ENCODE measurements around the gene FHIP2A. TPM values are rescaled to one million over a fixed set of nuclear protein-coding genes. Genes with fewer than 3 reads are reported as not detected.
"Not testable (repeated sequence)": the region's sequence is repeated elsewhere in the genome, so short reads cannot be mapped to it uniquely, and the experiment has no call there.

Gene FHIP2A
- total RNA-seq, 1 experiment from 2014 or later: 32.6 TPM

DNA sequence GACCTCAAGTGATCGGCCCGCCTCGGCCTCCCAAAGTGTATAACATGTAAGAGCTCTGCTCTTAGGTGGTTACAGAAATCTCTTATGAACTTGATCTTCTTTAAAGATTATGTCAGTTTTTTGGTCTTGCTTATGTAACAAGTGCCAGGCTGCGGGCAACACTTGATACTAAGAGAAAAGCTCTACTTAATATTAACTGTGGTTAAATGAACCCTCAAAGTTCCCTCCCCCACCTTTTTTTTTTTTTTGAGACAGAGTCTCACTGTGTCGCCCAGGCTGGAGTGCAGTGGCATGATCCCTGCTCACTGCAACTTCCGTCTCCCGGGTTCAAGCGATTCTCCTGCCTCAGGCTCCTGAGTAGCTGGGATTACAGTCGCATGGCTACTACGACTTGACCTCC is 25.9 kb downstream of the FHIP2A start:
- H3K4me3 ChIP-seq (ENCODE audit: low read depth in 2 of 2, low read length in 2 of 2); H3K27ac ChIP-seq (ENCODE audit: low read length); H3K9me3 ChIP-seq (ENCODE audit: control insufficient read depth, insufficient read depth, low read depth, low read length); BruUV-seq (replicated peaks); H3K27me3 ChIP-seq (ENCODE audit: control insufficient read depth, insufficient read depth, low read length); H3K4me1 ChIP-seq (ENCODE audit: control insufficient read depth, insufficient read depth, low read length); intact Hi-C loops (cut with micrococcal nuclease; ENCODE audit: unreplicated experiment); CTCF ChIA-PET; POLR2A ChIA-PET; DNase-seq (ENCODE audit: low read depth, low spot score); in situ Hi-C loops (cut with HindIII; ENCODE audit: low pct_unique_long_range_greater_than_20kb, low sequenced_read_pairs): not testable (repeated sequence)
- 0 out of 2 replicates have a peak, but pooled peaks have one; percentile 30 for ATAC-seq
- peaks cover 44% of the 10 kb centered on the region for H3K36me3 ChIP-seq (ENCODE audit: control insufficient read depth, insufficient read depth, low read length)

DNA sequence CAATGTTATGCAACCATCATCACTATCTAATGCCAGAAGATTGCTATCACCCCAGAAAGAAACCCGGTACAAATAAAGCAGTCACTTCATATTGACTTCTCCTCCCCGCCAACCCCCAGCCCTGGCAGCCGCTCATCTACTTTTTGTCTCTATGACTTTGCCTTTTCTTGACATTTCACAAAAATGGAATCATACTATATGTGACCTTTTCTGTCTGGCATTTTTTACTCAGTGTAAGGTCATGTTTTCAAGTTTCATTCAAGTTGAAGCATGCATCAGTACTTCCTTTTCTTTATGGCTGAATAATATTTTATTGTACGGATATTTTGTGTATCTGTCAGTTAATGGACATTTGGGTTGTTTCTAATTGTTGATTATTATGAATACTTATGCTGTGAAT is 28.1 kb downstream of the FHIP2A start:
- no TSS peak for BruUV-seq (replicated peaks)
- Histone ChIP-seq H3K36me3 (ENCODE audit: control insufficient read depth, insufficient read depth, low read length) (peaks cover 38% of the 10 kb centered on the region), H3K4me3 (ENCODE audit: low read depth in 2 of 2, low read length in 2 of 2) (no peak overlapping the region), H3K27me3 (ENCODE audit: control insufficient read depth, insufficient read depth, low read length) (no peaks in the 10 kb centered on the region), H3K9me3 (ENCODE audit: control insufficient read depth, insufficient read depth, low read depth, low read length) (no peaks in the 10 kb centered on the region), H3K4me1 (ENCODE audit: control insufficient read depth, insufficient read depth, low read length) (no peaks in the 10 kb centered on the region), H3K27ac (ENCODE audit: low read length) (no peak overlapping the region)
- ChIA-PET CTCF (no interaction called here), POLR2A (no interaction called here)
- intact Hi-C loops (cut with micrococcal nuclease; ENCODE audit: unreplicated experiment): no loop called here
- no peak for TF ChIP-seq POLR2AphosphoS5 (IDR thresholded peaks at IDR 0.05; ENCODE audit: low read depth, low read length)
- TF ChIP-seq, protein P1, sequence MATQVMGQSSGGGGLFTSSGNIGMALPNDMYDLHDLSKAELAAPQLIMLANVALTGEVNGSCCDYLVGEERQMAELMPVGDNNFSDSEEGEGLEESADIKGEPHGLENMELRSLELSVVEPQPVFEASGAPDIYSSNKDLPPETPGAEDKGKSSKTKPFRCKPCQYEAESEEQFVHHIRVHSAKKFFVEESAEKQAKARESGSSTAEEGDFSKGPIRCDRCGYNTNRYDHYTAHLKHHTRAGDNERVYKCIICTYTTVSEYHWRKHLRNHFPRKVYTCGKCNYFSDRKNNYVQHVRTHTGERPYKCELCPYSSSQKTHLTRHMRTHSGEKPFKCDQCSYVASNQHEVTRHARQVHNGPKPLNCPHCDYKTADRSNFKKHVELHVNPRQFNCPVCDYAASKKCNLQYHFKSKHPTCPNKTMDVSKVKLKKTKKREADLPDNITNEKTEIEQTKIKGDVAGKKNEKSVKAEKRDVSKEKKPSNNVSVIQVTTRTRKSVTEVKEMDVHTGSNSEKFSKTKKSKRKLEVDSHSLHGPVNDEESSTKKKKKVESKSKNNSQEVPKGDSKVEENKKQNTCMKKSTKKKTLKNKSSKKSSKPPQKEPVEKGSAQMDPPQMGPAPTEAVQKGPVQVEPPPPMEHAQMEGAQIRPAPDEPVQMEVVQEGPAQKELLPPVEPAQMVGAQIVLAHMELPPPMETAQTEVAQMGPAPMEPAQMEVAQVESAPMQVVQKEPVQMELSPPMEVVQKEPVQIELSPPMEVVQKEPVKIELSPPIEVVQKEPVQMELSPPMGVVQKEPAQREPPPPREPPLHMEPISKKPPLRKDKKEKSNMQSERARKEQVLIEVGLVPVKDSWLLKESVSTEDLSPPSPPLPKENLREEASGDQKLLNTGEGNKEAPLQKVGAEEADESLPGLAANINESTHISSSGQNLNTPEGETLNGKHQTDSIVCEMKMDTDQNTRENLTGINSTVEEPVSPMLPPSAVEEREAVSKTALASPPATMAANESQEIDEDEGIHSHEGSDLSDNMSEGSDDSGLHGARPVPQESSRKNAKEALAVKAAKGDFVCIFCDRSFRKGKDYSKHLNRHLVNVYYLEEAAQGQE (IDR thresholded peaks at IDR 0.05; ENCODE audit: insufficient read depth in 1 of 2, low read depth in 2 of 2, low read length in 1 of 2): no peak
- ATAC-seq (no peak), DNase-seq (ENCODE audit: low read depth, low spot score) (no peak)
- in situ Hi-C loops (cut with HindIII; ENCODE audit: low pct_unique_long_range_greater_than_20kb, low sequenced_read_pairs): no loop called here

DNA sequence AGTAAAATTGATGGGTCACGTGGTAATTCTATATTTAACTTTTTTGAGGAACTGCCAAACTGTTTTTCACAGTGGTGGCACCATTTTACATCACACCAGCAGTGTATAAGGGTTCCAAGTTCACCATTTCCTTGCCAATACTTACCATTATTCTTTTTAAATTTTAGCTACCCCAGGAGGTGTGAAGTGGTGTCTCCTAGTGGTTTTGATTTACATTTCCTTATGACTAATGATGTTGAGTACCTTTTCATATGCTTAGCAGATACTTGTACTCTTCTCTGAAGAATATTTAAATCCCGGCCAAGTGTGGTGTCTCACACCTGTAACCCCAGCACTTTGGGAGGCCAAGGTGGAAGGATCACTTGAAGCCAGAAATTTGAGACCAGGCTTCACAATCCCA is 28.5 kb downstream of the FHIP2A start:
- intact Hi-C loops (cut with micrococcal nuclease; ENCODE audit: unreplicated experiment): no loop called here
- POLR2A ChIA-PET: no interaction called here
- Histone ChIP-seq H3K4me3 (ENCODE audit: low read depth in 2 of 2, low read length in 2 of 2) (no peak overlapping the region), H3K27me3 (ENCODE audit: control insufficient read depth, insufficient read depth, low read length) (no peaks in the 10 kb centered on the region), H3K9me3 (ENCODE audit: control insufficient read depth, insufficient read depth, low read depth, low read length) (no peaks in the 10 kb centered on the region), H3K36me3 (ENCODE audit: control insufficient read depth, insufficient read depth, low read length) (peaks cover 42% of the 10 kb centered on the region), H3K4me1 (ENCODE audit: control insufficient read depth, insufficient read depth, low read length) (no peaks in the 10 kb centered on the region), H3K27ac (ENCODE audit: low read length) (no peak overlapping the region)
- ATAC-seq (no peak), DNase-seq (ENCODE audit: low read depth, low spot score) (no peak)
- BruUV-seq (replicated peaks): TSS peak; percentile 25
- in situ Hi-C loops (cut with HindIII; ENCODE audit: low pct_unique_long_range_greater_than_20kb, low sequenced_read_pairs): no loop called here
- TF ChIP-seq, protein P2, sequence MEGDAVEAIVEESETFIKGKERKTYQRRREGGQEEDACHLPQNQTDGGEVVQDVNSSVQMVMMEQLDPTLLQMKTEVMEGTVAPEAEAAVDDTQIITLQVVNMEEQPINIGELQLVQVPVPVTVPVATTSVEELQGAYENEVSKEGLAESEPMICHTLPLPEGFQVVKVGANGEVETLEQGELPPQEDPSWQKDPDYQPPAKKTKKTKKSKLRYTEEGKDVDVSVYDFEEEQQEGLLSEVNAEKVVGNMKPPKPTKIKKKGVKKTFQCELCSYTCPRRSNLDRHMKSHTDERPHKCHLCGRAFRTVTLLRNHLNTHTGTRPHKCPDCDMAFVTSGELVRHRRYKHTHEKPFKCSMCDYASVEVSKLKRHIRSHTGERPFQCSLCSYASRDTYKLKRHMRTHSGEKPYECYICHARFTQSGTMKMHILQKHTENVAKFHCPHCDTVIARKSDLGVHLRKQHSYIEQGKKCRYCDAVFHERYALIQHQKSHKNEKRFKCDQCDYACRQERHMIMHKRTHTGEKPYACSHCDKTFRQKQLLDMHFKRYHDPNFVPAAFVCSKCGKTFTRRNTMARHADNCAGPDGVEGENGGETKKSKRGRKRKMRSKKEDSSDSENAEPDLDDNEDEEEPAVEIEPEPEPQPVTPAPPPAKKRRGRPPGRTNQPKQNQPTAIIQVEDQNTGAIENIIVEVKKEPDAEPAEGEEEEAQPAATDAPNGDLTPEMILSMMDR (IDR thresholded peaks at IDR 0.05): no peak; the same call in 1 of the 2 replicates
- TF ChIP-seq, protein P1 (IDR thresholded peaks at IDR 0.05; ENCODE audit: insufficient read depth in 1 of 2, low read depth in 2 of 2, low read length in 1 of 2): no peak
- no peak for TF ChIP-seq TCF7L2 (IDR thresholded peaks at IDR 0.05; ENCODE audit: low read depth, low read length)
- no peak for TF ChIP-seq POLR2AphosphoS5 (IDR thresholded peaks at IDR 0.05; ENCODE audit: low read depth, low read length)
- no peak for TF ChIP-seq SIN3A (IDR thresholded peaks at IDR 0.05; ENCODE audit: borderline replicate concordance, insufficient read depth, low read depth, low read length)
- CTCF ChIA-PET: no interaction called here
